OCI-LY3 (cell line): Measurements from ENCODE around the gene NR0B2.
"Not testable (repeated sequence)": the region's sequence is repeated elsewhere in the genome, so short reads cannot be mapped to it uniquely, and the experiment has no call there.

Experiments
- EZH2phosphoT487 ChIP-seq: fragments of 200-600 bp; shearing (Covaris generic); IDR thresholded peaks from 2 replicates; pipeline ENCODE4 v1.6.1; 2018; ENCODE audit warnings: antibody characterized with exemption, mixed run types, low read depth
- TF ChIP-seq, protein P1 (sequence below): fragments of 200-600, 300-600 bp; sonication (generic); IDR thresholded peaks from 2 replicates; pipeline ENCODE4 v1.5.1; 2014; ENCODE audit warnings: antibody characterized with exemption, low read length, low read depth

- TF ChIP-seq, protein P1, sequence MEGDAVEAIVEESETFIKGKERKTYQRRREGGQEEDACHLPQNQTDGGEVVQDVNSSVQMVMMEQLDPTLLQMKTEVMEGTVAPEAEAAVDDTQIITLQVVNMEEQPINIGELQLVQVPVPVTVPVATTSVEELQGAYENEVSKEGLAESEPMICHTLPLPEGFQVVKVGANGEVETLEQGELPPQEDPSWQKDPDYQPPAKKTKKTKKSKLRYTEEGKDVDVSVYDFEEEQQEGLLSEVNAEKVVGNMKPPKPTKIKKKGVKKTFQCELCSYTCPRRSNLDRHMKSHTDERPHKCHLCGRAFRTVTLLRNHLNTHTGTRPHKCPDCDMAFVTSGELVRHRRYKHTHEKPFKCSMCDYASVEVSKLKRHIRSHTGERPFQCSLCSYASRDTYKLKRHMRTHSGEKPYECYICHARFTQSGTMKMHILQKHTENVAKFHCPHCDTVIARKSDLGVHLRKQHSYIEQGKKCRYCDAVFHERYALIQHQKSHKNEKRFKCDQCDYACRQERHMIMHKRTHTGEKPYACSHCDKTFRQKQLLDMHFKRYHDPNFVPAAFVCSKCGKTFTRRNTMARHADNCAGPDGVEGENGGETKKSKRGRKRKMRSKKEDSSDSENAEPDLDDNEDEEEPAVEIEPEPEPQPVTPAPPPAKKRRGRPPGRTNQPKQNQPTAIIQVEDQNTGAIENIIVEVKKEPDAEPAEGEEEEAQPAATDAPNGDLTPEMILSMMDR, result not testable (repeated sequence)
- TF ChIP-seq EZH2phosphoT487, result not testable (repeated sequence)
These were observed 40.7 kb downstream of the NR0B2 start for GRCh38 chr1:26873097-26873496.
